DOHH2 (cell line): Measurements from ENCODE around the gene ODC1.
"Not testable (repeated sequence)": the region's sequence is repeated elsewhere in the genome, so short reads cannot be mapped to it uniquely, and the experiment has no call there.

ENCODE experiments used
- H3F3A ChIP-seq: fragments of 200-600 bp; sonication (generic), shearing (Covaris generic); 2 replicates; pipeline ENCODE4 v1.6.0; 2016; ENCODE audit warnings: antibody characterized with exemption, mild to moderate bottlenecking; ENCODE audit not compliant: control insufficient read depth, insufficient read depth
- H3K27ac ChIP-seq: fragments of 200-600 bp; sonication (generic); 2 replicates; pipeline ENCODE4 v1.5.1; 2014; ENCODE audit warnings: low read depth, mild to moderate bottlenecking, low read length, moderate library complexity
- H3K27me3 ChIP-seq: fragments of 200-600 bp; sonication (generic); 2 replicates; pipeline ENCODE4 v1.6.1; 2014; ENCODE audit warnings: mild to moderate bottlenecking, low read length, mixed read lengths; ENCODE audit not compliant: control insufficient read depth
- H3K36me3 ChIP-seq: fragments of 200-600 bp; sonication (generic); 2 replicates; pipeline ENCODE4 v1.6.1; 2014; ENCODE audit warnings: mild to moderate bottlenecking, low read length, moderate library complexity, mixed read lengths; ENCODE audit not compliant: control insufficient read depth
- H3K4me1 ChIP-seq: fragments of 200-600 bp; sonication (generic); 2 replicates; pipeline ENCODE4 v1.6.1; 2014; ENCODE audit warnings: mild to moderate bottlenecking, low read length, mixed read lengths; ENCODE audit not compliant: control insufficient read depth
- H3K4me2 ChIP-seq: fragments of 200-600 bp; sonication (generic); 2 replicates; pipeline ENCODE4 v1.6.0; 2014; ENCODE audit warnings: mild to moderate bottlenecking, low read length, moderate library complexity
- H3K4me3 ChIP-seq: fragments of 200-600 bp; sonication (generic); 2 replicates; pipeline ENCODE4 v1.5.1; 2014; ENCODE audit warnings: mild to moderate bottlenecking, low read length, mixed read lengths
- H3K79me2 ChIP-seq: fragments of 200-600 bp; sonication (generic); 2 replicates; pipeline ENCODE4 v1.6.1; 2014; ENCODE audit warnings: mild to moderate bottlenecking, low read length, mixed read lengths; ENCODE audit not compliant: control insufficient read depth
- H3K9me2 ChIP-seq: fragments of 200-600 bp; sonication (generic); replicated peaks from 2 replicates; pipeline ENCODE4 v1.6.1; 2014; ENCODE audit warnings: mild to moderate bottlenecking, low read length, mixed read lengths; ENCODE audit not compliant: control insufficient read depth
- H3K9me3 ChIP-seq: fragments of 200-600 bp; sonication (generic); 2 replicates; pipeline ENCODE4 v1.6.1; 2014; ENCODE audit warnings: antibody characterized with exemption, low read length, mixed read lengths; ENCODE audit not compliant: control insufficient read depth, insufficient read depth
- H4K20me1 ChIP-seq: fragments of 200-600 bp; sonication (generic); 2 replicates; pipeline ENCODE4 v1.6.0; 2014; ENCODE audit warnings: low read depth, mild to moderate bottlenecking, antibody characterized with exemption, low read length, moderate library complexity; ENCODE audit not compliant: control insufficient read depth, insufficient read depth
- EZH2phosphoT487 ChIP-seq: fragments of 200-600 bp; sonication (generic); IDR thresholded peaks from 2 replicates; pipeline ENCODE4 v1.6.1; 2017; ENCODE audit warnings: borderline replicate concordance, mild to moderate bottlenecking, antibody characterized with exemption, low read length, moderate library complexity, mixed read lengths
- TF ChIP-seq, protein P1 (sequence below): fragments of 200-600 bp; sonication (generic); IDR thresholded peaks from one replicate; pipeline ENCODE4 v1.5.1; 2014; ENCODE audit warnings: antibody characterized with exemption, mild to moderate bottlenecking, low read depth, low read length; ENCODE audit not compliant: poor library complexity, severe bottlenecking

ODC1 gene

DNA sequence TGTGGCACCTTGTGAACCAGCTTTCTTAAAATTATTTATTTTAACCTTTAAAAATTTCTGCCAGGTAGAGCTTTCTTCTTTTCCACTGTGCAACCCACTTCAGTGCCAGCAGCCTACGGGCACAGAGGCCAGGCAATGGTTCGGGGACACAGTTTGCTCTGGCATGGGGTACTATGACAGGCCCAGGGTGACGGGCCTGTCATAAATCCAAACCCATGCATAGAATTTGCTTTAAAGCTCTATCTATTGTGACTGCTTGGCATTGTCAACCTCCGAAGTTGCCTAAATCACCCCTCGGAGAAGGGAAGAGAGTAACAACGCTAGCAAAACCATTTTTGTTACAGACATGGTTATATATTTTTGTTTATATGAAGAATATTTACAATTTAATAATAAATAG lies 1.5 kb downstream of the ODC1 start:
- peak overlapping the region; percentile 84 for H3K27ac ChIP-seq
- peak overlapping the region; percentile 82 for H3K4me2 ChIP-seq
- H3K9me2 ChIP-seq: no peaks in the 10 kb centered on the region
- H3K9me3 ChIP-seq: no peaks in the 10 kb centered on the region
- peaks cover 61% of the 10 kb centered on the region for H3K79me2 ChIP-seq
- peaks cover 29% of the 10 kb centered on the region for H3K4me1 ChIP-seq
- H4K20me1 ChIP-seq: peaks cover 38% of the 10 kb centered on the region
- TF ChIP-seq, protein P1, sequence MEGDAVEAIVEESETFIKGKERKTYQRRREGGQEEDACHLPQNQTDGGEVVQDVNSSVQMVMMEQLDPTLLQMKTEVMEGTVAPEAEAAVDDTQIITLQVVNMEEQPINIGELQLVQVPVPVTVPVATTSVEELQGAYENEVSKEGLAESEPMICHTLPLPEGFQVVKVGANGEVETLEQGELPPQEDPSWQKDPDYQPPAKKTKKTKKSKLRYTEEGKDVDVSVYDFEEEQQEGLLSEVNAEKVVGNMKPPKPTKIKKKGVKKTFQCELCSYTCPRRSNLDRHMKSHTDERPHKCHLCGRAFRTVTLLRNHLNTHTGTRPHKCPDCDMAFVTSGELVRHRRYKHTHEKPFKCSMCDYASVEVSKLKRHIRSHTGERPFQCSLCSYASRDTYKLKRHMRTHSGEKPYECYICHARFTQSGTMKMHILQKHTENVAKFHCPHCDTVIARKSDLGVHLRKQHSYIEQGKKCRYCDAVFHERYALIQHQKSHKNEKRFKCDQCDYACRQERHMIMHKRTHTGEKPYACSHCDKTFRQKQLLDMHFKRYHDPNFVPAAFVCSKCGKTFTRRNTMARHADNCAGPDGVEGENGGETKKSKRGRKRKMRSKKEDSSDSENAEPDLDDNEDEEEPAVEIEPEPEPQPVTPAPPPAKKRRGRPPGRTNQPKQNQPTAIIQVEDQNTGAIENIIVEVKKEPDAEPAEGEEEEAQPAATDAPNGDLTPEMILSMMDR: no peak
- TF ChIP-seq EZH2phosphoT487: no peak
- H3F3A ChIP-seq: peaks cover 51% of the 10 kb centered on the region
- H3K4me3 ChIP-seq: peak overlapping the region; percentile 92
- H3K36me3 ChIP-seq: peaks cover 62% of the 10 kb centered on the region
- no peaks in the 10 kb centered on the region for H3K27me3 ChIP-seq

DNA sequence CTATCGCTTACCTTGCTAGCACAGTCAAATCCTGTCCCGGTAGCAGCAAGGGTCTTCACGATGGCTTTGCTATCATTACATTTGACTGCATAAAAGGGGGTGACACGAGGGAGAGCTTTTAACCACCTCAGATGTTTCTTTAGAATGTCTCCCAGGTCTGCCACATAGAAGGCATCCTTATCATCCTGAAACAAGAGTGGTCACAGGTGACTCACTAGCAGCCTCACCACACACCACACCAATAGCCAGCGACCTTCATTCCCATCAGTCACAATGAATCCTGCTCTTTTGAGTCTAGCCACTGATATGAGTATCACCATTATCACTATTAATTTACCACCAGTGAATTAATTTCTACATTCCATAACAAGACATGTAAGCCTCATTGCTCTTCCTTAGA lies 3.7 kb downstream of the ODC1 start:
- Histone ChIP-seq H3K79me2 (peaks cover 58% of the 10 kb centered on the region), H3K36me3 (peaks cover 83% of the 10 kb centered on the region), H4K20me1 (peaks cover 41% of the 10 kb centered on the region), H3K9me3 (no peaks in the 10 kb centered on the region), H3F3A (peaks cover 70% of the 10 kb centered on the region), H3K4me1 (peaks cover 24% of the 10 kb centered on the region), H3K9me2 (no peaks in the 10 kb centered on the region), H3K27me3 (no peaks in the 10 kb centered on the region), H3K4me2 (peak overlapping the region; percentile 82), H3K27ac (peak overlapping the region; percentile 84), H3K4me3 (peak overlapping the region; percentile 92)
- no peak for TF ChIP-seq EZH2phosphoT487
- TF ChIP-seq, protein P1: no peak

DNA sequence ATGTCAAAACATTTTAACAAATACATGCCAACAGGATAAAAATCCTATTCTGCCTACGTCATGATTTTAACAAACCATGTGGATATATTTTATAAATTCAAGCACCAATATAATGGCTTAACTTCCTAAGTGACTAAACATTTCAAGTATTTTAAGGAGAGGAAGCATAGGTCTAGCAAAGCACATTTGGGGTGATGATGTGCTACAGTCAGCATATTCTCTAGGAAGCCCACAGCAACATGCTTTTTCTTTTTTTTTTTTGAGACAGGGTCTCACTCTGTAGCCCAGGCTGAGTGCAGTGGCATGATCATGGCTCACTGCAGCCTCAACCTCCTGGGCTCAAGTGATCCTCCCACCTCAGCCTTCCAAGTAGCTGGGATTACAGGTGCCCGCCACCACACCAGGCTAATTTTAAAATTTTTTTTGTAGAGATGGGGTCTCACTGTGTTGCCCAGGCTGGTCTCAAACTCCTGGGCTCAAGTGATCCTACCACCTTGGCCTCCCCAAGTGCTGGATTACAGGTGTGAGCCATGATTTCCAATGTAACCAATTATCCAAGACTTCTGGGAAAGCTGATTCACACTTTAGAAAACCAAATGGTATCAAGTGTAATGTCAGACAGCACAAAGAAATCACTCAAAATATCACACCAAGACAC lies 5.5 kb downstream of the ODC1 start:
- H3K27me3 ChIP-seq, H3K9me2 ChIP-seq, H3K9me3 ChIP-seq, H3K4me3 ChIP-seq, H3K4me2 ChIP-seq, H3K27ac ChIP-seq: not testable (repeated sequence)
- H3F3A ChIP-seq: peaks cover 88% of the 10 kb centered on the region
- H3K36me3 ChIP-seq: peaks cover 92% of the 10 kb centered on the region
- peaks cover 41% of the 10 kb centered on the region for H4K20me1 ChIP-seq
- peaks cover 46% of the 10 kb centered on the region for H3K79me2 ChIP-seq
- H3K4me1 ChIP-seq: peaks cover 15% of the 10 kb centered on the region

DNA sequence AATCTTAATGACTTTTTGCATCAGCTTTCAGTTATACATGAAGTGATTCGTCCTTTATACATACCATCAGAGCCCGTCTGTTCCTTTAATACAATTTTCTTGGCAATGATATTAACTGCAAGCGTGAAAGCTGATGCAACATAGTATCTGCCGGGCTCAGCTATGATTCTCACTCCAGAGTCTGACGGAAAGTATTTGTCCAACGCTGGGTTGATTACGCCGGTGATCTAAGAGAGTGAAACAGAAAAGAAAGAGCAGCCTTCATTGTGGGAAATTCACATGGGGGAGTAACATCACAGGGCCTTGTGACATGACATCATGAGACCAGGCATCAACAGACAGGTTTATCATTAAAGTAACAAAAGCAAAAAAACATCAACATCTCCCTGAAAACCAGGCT lies 6.2 kb downstream of the ODC1 start:
- peaks cover 39% of the 10 kb centered on the region for H3K79me2 ChIP-seq
- no peak overlapping the region for H3K4me2 ChIP-seq
- H3F3A ChIP-seq: peaks cover 85% of the 10 kb centered on the region
- H3K4me3 ChIP-seq: no peak overlapping the region
- peaks cover 15% of the 10 kb centered on the region for H3K4me1 ChIP-seq
- no peaks in the 10 kb centered on the region for H3K27me3 ChIP-seq
- H4K20me1 ChIP-seq: peaks cover 35% of the 10 kb centered on the region
- no peaks in the 10 kb centered on the region for H3K9me2 ChIP-seq
- TF ChIP-seq, protein P1: no peak
- no peak for TF ChIP-seq EZH2phosphoT487
- no peaks in the 10 kb centered on the region for H3K9me3 ChIP-seq
- peaks cover 86% of the 10 kb centered on the region for H3K36me3 ChIP-seq
- H3K27ac ChIP-seq: no peak overlapping the region
